MM.1S (cell line): Measurements from ENCODE around the gene PPP2CA.

Experiments
- CTCF ChIP-seq: fragments of 300-600 bp; sonication (generic); IDR thresholded peaks from 2 replicates; pipeline ENCODE4 v1.5.1; 2016; ENCODE audit warnings: antibody characterized with exemption, low read length, mixed read lengths
- EZH2 ChIP-seq: fragments of 300-600 bp; sonication (generic); optimal IDR thresholded peaks from 2 replicates; pipeline ENCODE3; 2017; ENCODE audit warnings: low read depth, mild to moderate bottlenecking, antibody characterized with exemption, low read length, mixed read lengths
- EZH2phosphoT487 ChIP-seq: fragments of 300-600 bp; sonication (generic); IDR thresholded peaks from 2 replicates; pipeline ENCODE4 v1.6.1; 2018; ENCODE audit warnings: antibody characterized with exemption, low read length

GRCh38 chr5:134171972-134172371, 53.9 kb downstream of the PPP2CA start:
- TF ChIP-seq CTCF (no peak), EZH2 (no peak), EZH2phosphoT487 (no peak)
